M059J (cell line): ENCODE data around the gene PDC. TPM values are rescaled to one million over a fixed set of nuclear protein-coding genes. Genes with fewer than 3 reads are reported as not detected.
"Not testable (repeated sequence)": the region's sequence is repeated elsewhere in the genome, so short reads cannot be mapped to it uniquely, and the experiment has no call there.

Experiments used
- DNase-seq: peaks from one replicate; pipeline ENCODE4 v3.0.0-alpha.2; 2012; ENCODE audit warnings: low read depth
- total RNA-seq: library from RNA; depleted of rRNA; stranded (reverse); fragments of >200 nt; shearing (Covaris generic); gene quantifications from 2 replicates; pipeline ENCODE4 v1.2.3, GENCODE V29; 2014

The PDC gene
- total RNA-seq, 1 experiment from 2014 or later, result not detected

DNA sequence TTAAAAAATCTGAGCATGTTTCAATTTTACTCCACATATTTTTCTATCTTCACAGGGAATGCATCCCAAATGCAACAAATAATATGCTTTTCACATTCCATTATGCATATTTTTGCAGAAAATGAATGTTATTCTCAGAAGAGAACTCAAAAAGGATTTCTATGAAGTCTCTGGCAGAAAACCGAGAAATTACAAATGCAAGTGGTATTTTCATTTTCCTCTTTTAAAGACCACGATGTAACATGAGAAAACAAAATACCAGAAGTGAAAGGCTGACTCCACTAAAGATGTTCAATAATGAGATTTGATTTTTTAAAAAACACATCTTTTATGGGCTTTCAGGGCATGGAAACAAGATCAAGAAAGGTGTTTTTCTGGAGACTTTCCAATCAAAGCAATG lies 5.0 kb upstream of the PDC start:
- no peak for DNase-seq

DNA sequence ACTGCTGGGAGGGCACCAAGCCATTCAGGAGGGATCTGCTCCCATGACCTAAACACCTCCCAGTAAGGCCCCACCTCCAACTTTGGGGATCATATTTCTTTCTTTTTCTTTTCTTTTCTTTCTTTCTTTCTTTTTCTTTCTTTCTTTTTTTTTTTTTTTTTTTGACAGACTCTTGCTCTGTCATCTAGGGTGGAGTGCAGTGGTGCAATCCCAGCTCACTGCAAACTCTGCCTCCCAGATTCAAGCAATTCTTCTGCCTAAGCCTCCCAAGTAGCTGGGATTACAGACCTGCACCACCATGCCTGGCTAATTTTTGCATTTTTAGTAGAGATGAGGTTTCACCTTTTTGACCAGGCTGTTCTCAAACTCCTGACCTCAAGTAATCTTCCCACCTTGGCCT lies 4.6 kb upstream of the PDC start:
- DNase-seq, result not testable (repeated sequence)

DNA sequence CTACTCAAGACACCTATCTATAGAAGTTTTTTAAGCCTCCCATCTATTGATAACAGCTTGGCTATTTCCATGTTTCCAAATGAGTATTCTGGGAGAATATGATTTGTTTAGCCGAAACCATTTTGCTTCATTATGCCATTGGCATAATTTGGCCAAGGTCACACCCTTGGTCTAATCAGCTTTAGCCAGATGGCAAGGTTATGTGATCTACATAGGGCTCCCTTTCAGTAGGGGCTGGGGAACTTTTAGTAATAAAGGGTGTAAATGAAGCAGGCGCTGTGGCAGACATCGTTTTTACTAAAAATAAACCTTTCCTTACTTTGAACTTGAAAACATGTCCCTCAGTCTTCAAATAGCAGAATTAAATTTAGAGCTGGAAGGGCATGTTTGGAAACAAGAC lies 3.0 kb upstream of the PDC start:
- no peak for DNase-seq

DNA sequence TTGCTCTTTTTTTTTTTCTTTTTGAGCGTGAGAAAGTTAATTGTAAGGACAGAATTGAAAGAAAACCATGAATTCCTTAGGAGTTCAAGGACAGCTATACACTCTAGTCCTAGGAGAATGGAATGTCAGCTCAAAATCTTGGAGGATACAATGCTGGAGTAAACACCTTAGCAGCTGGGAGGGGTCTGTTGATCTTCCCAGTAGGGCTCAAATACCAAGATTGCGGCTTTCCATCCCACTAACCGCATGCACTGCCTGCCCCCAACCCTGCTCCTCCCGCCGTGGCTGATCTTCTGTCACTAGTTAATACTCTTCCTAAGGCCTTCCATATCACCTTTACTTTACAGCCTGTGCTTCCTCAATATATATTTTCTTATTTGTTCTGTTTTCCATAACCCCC lies 2.6 kb upstream of the PDC start:
- DNase-seq, result no peak

DNA sequence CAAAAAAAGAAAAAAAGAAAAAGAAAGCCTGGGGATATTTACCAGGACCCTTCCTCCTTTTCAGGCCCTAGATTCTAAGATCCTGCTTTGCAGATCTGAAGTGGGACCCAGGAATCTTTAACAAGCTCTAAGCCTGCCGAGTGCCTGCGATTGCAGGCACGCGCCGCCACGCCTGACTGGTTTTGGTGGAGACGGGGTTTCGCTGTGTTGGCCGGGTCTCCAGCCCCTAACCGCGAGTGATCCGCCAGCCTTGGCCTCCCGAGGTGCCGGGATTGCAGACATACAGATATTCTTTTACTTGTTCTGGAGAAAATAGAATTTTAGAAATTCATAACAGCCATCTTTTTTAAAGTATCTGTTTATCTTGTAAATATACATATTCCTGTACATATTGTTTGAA lies 1.8 kb downstream of the PDC start:
- DNase-seq, result not testable (repeated sequence)

DNA sequence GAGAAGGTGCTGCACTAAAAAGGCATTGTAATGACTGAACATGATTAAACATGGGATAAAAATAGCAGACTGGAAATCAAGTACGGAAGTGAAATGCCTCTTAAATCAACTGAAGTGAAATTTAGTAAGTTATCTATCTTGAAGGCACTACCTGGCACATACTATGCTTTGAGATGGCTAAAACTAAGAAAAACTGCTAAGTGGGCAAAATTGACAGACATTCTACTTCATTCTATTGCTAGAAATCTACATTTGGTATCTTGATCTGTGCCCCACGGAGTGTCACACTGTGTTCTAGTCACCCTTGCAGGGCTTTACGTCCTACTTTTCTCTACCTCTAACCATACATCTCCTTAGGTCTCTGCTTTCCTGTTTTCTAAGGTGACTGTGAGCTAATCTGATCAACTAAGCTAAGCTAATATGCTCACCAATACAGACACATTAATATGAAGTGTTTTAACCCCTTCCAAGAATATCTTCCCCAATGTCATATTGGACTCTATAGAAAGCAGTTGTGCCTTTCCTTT lies 4.1 kb downstream of the PDC start:
- DNase-seq, result no peak

DNA sequence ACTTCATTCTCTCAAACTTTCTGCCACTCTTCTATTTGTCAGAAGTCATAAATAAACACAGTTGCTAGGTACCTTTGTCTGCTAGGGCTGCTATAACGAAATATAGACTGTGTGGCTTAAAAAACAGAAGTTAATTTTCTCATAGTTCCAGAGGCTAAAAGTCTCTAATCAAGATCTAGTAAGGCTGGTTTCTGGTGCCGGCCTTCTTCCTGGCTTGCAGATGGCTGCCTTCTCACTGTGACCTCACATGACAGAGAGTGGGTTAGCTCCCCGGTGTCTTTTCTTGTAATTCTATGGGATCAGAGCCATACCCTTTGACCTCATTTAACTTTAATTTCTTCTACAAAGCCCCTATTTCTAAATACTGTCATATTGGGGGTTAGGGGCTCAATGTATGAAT lies 5.9 kb downstream of the PDC start:
- DNase-seq, result no peak

DNA sequence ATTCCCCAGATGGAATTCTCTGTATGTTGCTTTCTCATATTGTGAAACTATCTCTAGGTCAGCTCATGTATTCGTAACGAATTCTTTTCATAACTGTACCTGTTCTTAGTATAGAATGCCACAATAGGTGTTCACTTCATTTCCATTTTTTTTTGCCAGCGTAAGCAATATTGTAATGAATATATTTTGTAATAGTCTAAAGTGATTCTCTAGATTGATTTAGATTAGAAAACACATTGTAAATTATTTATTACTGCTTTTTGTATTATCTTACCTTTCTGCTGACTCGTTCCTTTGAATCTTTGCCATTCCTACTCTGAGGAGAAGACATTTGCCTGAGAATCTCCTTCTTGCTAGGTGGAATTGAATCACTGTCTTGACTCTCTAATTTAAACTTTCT lies 14.8 kb downstream of the PDC start:
- no peak for DNase-seq

DNA sequence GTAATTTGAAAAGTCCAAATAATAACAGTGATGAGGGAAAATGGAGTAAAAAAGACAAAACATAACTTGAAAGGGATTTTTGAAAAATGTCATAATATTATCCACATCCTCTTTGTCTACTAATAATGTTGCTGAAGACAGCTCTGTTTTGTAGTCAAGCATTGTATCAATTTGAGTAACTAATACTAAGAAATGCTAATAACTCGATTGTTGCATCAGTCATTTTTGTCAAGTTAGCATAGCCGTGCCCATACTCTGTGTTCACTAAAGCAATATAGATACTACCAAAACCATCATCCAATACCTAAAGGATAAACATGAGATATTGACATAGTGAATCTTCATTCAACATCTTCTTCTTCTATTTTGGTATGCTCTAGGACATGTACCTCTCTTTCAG lies 17.3 kb downstream of the PDC start:
- DNase-seq, result no peak

DNA sequence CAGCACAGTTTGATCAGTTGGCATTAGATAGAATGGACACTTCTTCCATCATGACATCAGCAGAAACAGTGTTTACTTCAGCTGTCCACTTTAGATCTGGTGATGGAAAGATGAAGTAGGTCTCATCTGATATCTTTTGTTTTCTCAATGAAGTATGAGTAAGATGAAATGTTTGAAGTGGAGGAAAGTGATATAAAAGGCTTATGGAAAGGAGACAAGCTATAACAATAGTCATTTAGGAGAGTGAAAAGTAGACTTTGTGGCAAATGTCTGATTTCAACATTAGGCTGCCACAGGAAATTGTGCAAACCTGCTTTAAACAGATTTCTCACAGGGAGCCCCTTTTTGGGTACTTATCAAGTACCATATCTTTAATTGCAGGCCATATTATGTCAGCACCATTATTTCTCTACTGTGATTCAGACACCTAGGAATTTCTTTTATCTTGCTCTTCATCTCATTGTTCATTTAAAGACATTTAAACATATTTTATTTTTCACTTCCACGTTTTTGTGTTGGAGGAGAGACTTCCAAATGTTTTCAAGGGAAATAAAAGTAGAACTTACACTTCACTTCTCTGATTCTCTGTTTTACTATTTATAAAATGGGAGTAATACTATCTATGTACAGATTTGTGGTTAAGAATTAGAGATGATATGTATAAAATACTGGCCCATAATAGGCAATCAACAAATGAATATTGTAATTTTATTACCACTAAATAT lies 18.1 kb downstream of the PDC start:
- DNase-seq, result peak; percentile 83

DNA sequence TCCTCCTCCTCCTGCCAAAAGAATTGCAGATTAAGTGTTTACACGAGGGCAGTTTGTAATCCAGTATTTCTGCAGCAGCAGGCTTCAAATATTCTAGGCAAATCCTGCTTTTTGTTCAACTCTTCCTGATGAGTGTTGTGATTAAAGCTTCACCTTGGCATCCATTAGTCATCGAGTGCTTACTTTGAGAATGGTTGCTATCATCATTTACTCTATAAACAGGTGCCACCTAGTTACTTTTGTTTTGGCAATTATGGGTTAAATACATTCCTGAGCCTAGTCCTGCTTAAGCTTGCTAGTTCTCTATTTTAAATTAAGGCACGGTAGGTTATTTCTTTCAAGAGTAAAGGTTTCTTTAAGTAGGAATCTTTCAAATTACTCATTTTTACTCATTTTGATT lies 20.3 kb downstream of the PDC start:
- peak; percentile 86 for DNase-seq

DNA sequence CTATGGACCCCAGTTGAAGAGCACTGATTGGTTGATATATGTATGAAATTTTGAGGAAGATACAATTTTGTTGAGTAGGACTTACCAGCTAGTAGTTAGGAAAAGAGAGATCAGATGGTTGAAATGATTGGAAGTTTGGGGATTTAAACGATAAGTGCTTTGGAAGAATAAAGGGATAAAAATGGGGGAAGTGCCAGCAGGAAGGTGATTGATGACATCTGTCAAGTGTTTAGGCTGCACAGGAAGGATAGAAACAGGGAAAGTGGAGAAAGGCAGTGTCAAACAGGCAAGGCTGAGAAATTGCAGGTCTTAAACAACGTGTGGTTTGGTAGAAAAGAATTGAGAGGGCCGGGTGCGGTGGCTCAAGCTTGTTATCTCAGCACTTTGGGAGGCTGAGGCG lies 22.3 kb downstream of the PDC start:
- no peak for DNase-seq

DNA sequence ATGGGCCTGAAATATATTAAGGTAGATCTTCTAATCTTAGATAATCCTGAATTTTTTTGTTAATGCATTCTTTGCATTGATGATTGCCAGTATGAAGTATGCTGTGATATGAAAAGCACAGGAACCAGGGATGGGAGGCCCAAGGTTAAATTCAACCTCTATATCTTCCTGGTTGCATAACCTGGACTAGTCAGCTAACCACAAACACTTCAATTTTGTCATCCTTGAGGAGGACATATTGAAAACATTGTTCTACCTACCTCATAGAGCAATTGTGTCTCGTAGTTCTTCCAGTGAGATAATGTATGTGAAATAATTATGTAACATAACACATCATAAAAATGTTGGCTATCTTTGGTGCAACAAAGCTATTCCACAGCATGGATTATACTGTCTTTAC lies 25.6 kb downstream of the PDC start:
- no peak for DNase-seq

DNA sequence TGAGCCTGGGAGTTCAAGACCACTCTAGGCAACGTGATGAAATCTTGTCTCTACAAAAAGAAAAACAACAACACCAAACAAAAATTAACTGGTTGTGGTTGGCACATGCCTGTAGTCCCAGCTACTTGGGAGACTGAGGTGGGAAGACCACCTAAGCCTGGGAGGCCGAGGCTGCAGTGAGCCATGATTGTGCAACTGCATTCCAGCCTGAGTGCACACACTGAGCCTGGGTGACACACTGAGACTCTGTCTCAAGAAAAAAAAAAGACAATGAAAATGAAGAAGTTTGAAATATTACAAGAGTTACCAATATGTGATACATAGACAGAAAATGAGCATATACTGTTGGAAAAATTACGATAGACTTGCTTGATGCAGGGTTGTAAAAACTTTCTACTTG lies 31.9 kb downstream of the PDC start:
- no peak for DNase-seq

DNA sequence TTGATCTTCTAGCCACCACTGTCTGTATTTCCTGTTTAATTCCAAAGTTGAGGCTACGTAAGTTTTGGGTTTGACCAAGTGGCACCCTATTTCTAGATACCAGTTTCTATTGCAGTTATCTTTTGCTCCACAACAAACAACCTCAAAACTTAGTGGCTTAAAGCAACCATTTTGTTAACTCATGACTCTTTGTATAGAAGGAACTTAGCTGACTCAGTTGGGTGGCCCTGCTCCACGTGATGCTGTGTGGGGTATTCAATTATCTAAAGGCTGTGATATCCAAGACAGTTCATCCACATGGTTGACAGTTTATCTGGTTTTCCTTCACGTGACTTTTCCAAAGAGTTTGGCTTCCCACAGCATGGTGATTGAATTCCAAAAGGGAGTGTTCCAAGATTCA lies 34.8 kb downstream of the PDC start:
- DNase-seq, result no peak

DNA sequence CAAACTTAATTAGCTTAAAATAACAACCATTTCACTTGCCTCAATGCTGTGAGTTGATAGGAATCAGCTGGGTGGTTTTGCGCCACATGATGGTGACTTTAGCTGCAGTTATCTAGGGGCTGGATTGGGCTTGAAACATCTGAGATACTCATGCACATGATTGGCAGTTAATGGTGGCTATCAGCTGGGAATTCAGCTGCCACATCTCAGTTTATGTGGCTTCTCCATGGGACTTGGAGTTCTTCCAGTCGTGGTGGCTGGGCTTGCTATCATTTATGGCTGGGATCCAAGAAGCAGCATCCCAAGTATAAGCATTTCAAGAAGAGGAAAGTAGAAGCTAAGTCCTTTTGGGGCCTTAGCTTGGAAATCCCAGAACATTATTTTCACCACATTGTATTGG lies 36.4 kb downstream of the PDC start:
- DNase-seq, result peak; percentile 39

DNA sequence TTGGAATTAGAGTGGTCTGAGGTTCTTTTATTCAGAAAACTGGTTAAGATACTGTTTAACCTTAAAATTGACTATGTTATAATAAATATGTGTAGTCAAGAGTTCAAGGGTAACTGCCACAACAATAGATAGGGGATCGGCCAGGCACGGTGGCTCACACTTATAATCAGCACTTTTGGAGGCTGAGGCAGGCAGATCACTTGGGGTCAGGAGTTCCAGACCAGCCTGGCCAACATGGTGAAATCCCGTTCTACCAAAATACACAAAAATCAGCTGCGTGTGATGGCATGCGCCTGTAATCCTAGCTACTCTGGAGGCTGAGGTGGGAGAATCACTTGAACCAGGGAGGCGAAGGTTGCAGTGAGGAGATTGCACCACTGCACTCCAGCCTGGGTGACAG lies 39.5 kb downstream of the PDC start:
- no peak for DNase-seq

DNA sequence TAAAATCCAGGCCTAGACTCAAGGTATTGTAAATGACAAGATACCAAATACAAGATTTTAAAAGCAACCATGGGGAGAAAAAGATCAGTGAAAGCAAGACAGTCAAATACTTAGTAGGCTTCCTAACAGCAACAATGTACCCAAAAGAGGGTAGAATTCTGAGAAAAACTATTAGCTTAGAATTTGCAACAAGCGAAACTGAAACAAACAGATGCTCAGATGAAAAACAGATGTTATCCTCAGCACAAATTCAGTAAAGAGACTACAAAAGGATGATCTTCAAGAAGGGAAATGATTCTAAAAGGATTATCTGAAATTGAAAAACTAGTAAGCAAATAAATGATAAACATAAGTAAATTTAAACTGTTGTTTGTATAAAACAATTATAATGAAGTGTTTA lies 40.0 kb downstream of the PDC start:
- DNase-seq, result no peak

DNA sequence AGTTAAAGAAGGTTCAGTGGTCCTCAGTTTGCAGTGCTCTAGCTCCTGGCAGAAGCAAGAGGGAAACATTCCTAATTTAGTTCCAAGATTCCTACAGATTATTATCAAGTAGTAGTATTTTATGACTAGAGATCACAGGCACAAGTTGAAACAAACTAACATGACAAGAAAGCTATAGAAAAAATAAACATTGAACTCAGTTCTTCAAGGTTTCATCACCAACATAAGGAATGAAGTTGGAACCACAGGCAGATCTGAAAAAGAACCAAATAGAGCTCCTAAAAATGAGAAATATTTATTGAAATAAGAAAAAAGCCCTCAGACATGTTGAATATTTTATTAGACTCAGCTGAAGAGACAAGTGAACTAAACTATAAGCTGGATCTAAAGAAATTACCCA lies 40.6 kb downstream of the PDC start:
- no peak for DNase-seq

DNA sequence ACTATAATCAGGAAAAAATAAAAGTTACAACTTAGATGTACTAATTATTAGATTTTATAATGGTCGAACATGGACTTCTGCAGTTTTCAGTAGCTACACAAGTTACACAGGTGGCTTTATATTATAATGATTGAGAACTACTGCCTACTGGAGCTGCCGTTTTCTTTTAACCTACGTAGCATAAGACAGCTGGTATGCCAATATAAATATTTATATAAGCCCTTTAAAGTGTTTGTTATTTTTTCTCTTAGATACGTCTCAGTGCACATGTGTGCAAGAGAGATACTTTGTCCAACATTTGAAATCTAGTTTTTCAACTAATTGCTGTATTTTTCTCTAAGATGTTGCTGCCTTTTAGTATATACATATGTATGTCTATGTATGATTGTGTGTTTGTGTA lies 42.4 kb downstream of the PDC start:
- DNase-seq, result no peak

DNA sequence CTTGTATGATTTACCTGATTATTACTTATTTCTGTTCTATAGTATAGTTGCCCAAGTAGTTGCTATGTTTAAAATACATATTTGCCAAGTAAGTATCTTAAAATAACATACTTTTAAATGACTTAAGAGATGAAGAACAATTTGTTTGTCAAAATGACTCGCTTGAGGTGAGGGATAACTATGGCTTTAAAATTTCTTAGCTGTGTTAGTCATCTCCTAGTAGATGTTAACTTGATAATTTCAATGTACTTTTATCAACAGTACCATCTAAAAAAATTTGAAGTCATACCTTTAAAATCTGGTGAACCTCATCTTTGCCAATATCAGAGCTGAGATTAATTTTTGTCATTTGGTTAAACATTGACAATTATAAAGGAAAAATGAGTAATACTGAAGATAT lies 47.6 kb downstream of the PDC start:
- peak; percentile 38 for DNase-seq

DNA sequence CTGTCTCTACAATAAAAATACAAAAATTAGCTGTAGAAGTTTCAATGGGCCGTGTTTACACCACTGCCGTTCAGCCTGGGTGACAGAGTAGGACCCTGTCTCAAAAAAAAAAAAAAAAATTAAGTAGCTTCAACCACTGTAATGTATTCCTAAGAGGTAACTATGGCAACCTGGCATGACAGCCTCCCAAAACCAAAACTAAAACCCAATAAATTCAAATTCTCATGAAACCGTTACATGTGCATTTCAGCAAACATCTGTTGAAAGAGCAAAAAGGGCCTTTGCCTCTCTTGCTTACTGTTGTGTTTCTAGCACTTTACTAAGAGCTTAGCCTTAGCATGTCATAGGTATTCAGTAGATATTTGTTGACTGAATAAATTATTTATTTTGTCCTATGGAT lies 51.8 kb downstream of the PDC start:
- DNase-seq, result peak; percentile 28

DNA sequence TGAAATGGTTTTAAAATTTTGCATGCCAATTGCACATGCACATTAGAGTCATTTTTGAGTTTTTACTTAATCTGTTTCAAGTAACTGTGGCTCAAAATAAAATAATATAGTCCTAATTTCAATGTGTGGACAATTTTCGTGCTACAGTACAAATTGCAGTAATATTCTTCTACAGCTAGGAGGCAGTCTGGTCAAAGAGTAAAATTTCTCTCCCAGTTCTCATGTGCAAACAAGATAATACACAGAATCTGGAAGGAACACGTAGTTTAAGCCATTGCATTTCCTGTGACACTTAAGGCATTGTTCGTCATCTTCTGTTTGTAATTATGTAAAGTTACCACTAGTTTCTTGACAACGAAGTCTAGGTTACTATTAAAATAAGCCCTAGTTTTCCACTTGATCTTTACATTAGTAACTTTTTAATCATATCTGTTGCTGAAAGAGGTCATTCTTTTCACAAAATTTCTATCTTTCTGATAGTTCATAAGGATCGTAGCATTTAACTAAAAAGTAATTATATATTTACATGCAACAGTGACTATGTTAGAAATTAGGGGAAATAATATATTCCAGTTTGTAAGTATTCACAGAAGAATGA lies 56.4 kb downstream of the PDC start:
- DNase-seq, result peak; percentile 44

DNA sequence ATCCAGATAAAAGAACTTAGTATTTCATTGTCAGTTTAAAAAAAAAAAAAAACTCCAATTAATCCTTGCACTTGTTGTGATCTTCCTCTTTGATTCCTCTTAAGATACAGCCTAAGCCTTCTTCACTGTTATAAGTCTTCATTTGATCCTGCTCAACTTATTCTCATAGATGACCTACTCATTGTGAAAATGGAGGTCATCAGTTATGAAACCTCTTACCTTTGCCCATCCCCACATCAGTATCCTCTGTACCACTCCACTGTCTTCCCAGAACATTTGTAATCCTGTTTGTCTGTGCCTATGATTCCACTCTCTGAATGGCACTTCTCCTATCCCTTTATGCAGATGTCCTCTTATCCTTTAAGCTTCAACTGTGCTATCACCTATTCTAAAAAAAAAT lies 57.3 kb downstream of the PDC start:
- no peak for DNase-seq
